GM23338 (cell line): Measurements from ENCODE around the gene PACS1.

Experiments
- CREB1 ChIP-seq: fragments of 250-450 bp; sonication (Bioruptor Pico); IDR thresholded peaks from 2 replicates; pipeline ENCODE4 v1.5.0; 2020; ENCODE audit warnings: low read depth, mild to moderate bottlenecking, moderate library complexity
- EZH2 ChIP-seq: fragments of 200-600 bp; sonication (generic); IDR thresholded peaks from one replicate; pipeline ENCODE4 v1.8.0; 2017; ENCODE audit warnings: antibody characterized with exemption, mild to moderate bottlenecking, low read depth; ENCODE audit not compliant: unreplicated experiment
- EZH2phosphoT487 ChIP-seq: fragments of 200-600 bp; sonication (generic); IDR thresholded peaks from one replicate; pipeline ENCODE4 v1.8.1; 2018; ENCODE audit warnings: antibody characterized with exemption; ENCODE audit not compliant: unreplicated experiment
- NANOG ChIP-seq: IDR thresholded peaks from 2 replicates; pipeline ENCODE4 v1.6.1; 2016; ENCODE audit warnings: antibody characterized with exemption, borderline replicate concordance
- POLR2AphosphoS5 ChIP-seq: IDR thresholded peaks from 2 replicates; pipeline ENCODE4 v1.6.1; 2016; ENCODE audit warnings: antibody characterized with exemption, low read depth
- STAT1 ChIP-seq: IDR thresholded peaks from one replicate; pipeline ENCODE4 v1.6.1; 2016; ENCODE audit warnings: antibody characterized with exemption; ENCODE audit not compliant: unreplicated experiment
- TF ChIP-seq, protein P1 (sequence below), 2 experiments: fragments of 200-600 bp in 1 of 2; sonication (generic) in 1 of 2; conservative IDR thresholded peaks; 2 replicates each; pipeline versions ENCODE4 v1.5.1 to v1.6.1; 2016 to 2017; ENCODE audit warnings: antibody characterized with exemption in 2 of 2, low read depth in 2 of 2, mild to moderate bottlenecking in 2 of 2, moderate library complexity in 1 of 2
- TF ChIP-seq, protein P2 (sequence below): IDR thresholded peaks from one replicate; pipeline ENCODE4 v1.6.1; 2018; ENCODE audit warnings: antibody characterized with exemption; ENCODE audit not compliant: unreplicated experiment

DNA sequence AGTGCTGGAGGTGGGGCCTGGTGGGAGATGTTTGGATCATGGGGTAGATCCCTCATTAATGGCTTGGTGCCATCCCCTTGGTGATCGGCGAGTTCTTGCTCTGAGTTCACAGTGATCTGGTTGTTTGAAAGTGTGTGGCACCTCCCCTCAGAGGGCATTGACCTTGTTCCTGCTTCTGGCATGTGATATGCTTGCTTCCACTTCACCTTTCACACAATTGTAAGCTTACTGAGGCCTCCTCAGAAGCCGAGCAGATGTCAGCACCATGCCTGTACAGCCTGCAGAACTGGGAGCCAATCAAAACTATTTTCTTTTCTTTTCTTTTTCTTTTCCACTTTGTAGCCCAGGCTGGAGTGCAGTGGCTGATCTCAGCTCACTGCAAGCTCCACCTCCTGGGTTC is 32.7 kb upstream of the PACS1 start:
- TF ChIP-seq, protein P1, sequence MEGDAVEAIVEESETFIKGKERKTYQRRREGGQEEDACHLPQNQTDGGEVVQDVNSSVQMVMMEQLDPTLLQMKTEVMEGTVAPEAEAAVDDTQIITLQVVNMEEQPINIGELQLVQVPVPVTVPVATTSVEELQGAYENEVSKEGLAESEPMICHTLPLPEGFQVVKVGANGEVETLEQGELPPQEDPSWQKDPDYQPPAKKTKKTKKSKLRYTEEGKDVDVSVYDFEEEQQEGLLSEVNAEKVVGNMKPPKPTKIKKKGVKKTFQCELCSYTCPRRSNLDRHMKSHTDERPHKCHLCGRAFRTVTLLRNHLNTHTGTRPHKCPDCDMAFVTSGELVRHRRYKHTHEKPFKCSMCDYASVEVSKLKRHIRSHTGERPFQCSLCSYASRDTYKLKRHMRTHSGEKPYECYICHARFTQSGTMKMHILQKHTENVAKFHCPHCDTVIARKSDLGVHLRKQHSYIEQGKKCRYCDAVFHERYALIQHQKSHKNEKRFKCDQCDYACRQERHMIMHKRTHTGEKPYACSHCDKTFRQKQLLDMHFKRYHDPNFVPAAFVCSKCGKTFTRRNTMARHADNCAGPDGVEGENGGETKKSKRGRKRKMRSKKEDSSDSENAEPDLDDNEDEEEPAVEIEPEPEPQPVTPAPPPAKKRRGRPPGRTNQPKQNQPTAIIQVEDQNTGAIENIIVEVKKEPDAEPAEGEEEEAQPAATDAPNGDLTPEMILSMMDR (conservative IDR thresholded peaks at IDR 0.05; ENCODE audit: low read depth in 2 of 2) = no peak
- TF ChIP-seq POLR2AphosphoS5 (no peak), EZH2 (no peak), CREB1 (CRISPR knock-in tag) (no peak), STAT1 (no peak), NANOG (no peak), EZH2phosphoT487 (no peak)
- TF ChIP-seq, protein P2, sequence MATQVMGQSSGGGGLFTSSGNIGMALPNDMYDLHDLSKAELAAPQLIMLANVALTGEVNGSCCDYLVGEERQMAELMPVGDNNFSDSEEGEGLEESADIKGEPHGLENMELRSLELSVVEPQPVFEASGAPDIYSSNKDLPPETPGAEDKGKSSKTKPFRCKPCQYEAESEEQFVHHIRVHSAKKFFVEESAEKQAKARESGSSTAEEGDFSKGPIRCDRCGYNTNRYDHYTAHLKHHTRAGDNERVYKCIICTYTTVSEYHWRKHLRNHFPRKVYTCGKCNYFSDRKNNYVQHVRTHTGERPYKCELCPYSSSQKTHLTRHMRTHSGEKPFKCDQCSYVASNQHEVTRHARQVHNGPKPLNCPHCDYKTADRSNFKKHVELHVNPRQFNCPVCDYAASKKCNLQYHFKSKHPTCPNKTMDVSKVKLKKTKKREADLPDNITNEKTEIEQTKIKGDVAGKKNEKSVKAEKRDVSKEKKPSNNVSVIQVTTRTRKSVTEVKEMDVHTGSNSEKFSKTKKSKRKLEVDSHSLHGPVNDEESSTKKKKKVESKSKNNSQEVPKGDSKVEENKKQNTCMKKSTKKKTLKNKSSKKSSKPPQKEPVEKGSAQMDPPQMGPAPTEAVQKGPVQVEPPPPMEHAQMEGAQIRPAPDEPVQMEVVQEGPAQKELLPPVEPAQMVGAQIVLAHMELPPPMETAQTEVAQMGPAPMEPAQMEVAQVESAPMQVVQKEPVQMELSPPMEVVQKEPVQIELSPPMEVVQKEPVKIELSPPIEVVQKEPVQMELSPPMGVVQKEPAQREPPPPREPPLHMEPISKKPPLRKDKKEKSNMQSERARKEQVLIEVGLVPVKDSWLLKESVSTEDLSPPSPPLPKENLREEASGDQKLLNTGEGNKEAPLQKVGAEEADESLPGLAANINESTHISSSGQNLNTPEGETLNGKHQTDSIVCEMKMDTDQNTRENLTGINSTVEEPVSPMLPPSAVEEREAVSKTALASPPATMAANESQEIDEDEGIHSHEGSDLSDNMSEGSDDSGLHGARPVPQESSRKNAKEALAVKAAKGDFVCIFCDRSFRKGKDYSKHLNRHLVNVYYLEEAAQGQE = no peak
